Vagina (tissue), 2 donors: Measurements from ENCODE around the gene PRKAG2.

Experiments used
- CTCF ChIP-seq, 3 experiments: fragments of 450-650 bp in 2 of 3; fragments of 200-600 bp in 1 of 3; sonication (generic) in 1 of 3; IDR thresholded peaks; one replicate each; pipeline ENCODE4 v1.5.1; 2017 to 2019; ENCODE audit warnings: antibody characterized with exemption in 3 of 3, mild to moderate bottlenecking in 2 of 3, moderate library complexity in 2 of 3
- POLR2A ChIP-seq, 2 donors: fragments of 450-650 bp; IDR thresholded peaks; one replicate each; pipeline ENCODE4 v1.6.1; 2017; ENCODE audit warnings: antibody characterized with exemption in 2 of 2, mild to moderate bottlenecking in 2 of 2, moderate library complexity in 2 of 2

GRCh38 chr7:151883857-151884256 is 6.9 kb upstream of the PRKAG2 start:
- TF ChIP-seq POLR2A (IDR thresholded peaks at IDR 0.05) (no peak), CTCF (IDR thresholded peaks at IDR 0.05) (no peak)
